Lower lobe of right lung (tissue), 2 donors: ENCODE measurements around the gene BAD. TPM values are rescaled to one million over a fixed set of nuclear protein-coding genes. Genes with fewer than 3 reads are reported as not detected.

Experiments
- ATAC-seq, 2 donors: fragments of 200-7000 bp; cut with Tn5 transposase; one replicate each; pipeline ENCODE4 v1.9.1; 2020 to 2022; ENCODE audit warnings: mild to moderate bottlenecking in 2 of 2, moderate library complexity in 2 of 2
- DNase-seq: peaks from one replicate; pipeline ENCODE4 v3.0.0-alpha.2; 2020
- H3K27ac ChIP-seq: fragments of 200-600 bp; one replicate; pipeline ENCODE4 v1.8.0; 2022
- H3K27me3 ChIP-seq: fragments of 200-600 bp; one replicate; pipeline ENCODE4 v1.8.0; 2022; ENCODE audit warnings: low read depth
- H3K36me3 ChIP-seq: fragments of 200-600 bp; one replicate; pipeline ENCODE4 v1.8.0; 2022; ENCODE audit warnings: mild to moderate bottlenecking
- H3K4me1 ChIP-seq: fragments of 200-600 bp; one replicate; pipeline ENCODE4 v1.8.0; 2022
- H3K4me3 ChIP-seq: fragments of 200-600 bp; one replicate; pipeline ENCODE4 v1.8.0; 2022; ENCODE audit warnings: mild to moderate bottlenecking
- H3K9me3 ChIP-seq: fragments of 200-600 bp; one replicate; pipeline ENCODE4 v1.8.0; 2022
- intact Hi-C: fragments of 100-400 bp; cut with DNase I; formaldehyde crosslinking; loops from one replicate; pipeline ENCODE4 v1.11.0; 2022
- total RNA-seq: library from RNA; stranded (reverse); fragmentation: NEBNext Ultra II Directional; extraction: Animal tissue kit (Norgen Biotek cat#: 25700); gene quantifications from one replicate; pipeline ENCODE4 v1.2.1, GENCODE V29; 2021
- TF ChIP-seq, protein P1 (sequence below): fragments of 200-600 bp; IDR thresholded peaks from one replicate; pipeline ENCODE4 v1.8.0; 2022; ENCODE audit warnings: antibody characterized with exemption, mild to moderate bottlenecking
- donor health status: DM: no; HTN: yes; CAD: no; lungs with severe emphysema.

The BAD gene
- total RNA-seq, 1 donor from 2014 or later: 51.6 TPM

DNA sequence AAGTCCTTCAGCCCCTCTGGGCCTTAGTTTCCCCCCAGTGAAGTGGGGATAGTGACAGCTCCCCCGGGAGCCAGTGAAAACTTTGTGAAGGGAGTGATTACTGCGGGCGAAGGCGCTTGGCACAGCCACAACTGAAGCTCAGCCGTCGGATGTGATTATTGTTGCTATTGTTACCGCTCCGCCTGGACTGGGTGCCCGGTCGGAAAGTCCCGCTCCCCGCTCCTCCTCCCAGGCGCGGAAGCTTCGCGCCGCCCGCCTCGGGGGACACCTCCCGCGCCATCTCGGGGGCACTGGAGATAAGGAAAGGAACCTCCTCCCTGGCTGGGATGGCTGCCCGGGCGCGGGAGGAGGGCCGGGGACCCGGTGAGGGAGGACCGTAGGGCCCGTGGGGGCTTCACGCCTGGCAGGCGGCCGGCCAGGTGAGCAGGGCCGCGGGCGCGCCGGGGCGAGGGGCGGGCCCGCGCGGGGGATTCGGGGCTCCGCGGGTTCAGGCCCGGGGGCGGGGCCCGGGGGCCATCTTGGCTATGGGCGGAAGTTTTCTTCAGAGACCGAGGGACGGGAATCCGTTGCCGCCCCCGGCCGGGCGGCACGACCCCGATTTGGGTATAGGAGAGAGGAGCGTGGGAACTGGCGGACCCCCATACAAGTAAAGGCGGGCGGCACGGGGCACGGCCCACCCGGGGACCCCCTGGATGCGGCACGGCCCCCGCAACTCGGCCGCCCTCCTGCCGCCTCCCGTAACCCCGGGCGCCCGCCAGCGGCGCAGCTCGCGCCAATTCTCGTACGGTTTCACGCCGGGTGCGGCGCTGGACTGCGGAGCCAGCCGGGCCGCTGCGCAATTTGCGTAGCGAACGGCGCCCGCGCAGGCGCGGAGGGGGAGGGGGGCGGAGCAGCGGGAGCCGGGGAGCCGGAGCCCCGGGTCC, 758 bp upstream of the BAD start, which contains the start of gene GPR137:
TSS of gene GPR137 (plus strand) at position 887 of the 923 bp plus-strand sequence. CDS start 677 bp downstream, outside the sequence.
- intact Hi-C loops: no loop called here
- peak; percentile 89 to 91 for ATAC-seq

DNA sequence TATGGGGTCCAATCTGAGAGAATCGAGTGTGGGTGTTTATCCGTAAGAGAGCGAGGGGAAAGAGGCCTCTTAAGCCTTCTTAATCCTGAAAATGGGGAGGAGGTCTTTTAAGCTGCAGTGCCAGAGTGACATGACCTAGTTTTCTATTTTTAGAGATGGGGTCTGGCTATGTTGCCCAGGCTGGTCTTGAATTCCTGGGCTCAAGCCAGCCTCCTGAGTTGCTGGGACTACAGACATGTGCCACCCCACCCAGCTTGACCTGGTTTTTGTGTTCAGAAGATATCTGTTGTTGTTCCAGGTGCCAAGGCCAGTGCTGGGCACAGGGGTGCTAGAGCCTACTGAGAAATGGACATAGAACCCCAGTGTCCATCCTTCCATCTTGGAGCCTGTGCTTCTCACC, 1.4 kb downstream of the BAD start:
- H3K4me1 ChIP-seq: peaks cover 22% of the 10 kb centered on the region
- no peak for ATAC-seq
- peak overlapping the region; percentile 77 for H3K4me3 ChIP-seq
- TF ChIP-seq, protein P1, sequence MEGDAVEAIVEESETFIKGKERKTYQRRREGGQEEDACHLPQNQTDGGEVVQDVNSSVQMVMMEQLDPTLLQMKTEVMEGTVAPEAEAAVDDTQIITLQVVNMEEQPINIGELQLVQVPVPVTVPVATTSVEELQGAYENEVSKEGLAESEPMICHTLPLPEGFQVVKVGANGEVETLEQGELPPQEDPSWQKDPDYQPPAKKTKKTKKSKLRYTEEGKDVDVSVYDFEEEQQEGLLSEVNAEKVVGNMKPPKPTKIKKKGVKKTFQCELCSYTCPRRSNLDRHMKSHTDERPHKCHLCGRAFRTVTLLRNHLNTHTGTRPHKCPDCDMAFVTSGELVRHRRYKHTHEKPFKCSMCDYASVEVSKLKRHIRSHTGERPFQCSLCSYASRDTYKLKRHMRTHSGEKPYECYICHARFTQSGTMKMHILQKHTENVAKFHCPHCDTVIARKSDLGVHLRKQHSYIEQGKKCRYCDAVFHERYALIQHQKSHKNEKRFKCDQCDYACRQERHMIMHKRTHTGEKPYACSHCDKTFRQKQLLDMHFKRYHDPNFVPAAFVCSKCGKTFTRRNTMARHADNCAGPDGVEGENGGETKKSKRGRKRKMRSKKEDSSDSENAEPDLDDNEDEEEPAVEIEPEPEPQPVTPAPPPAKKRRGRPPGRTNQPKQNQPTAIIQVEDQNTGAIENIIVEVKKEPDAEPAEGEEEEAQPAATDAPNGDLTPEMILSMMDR: no peak
- peaks cover 28% of the 10 kb centered on the region for H3K36me3 ChIP-seq
- intact Hi-C loops: no loop called here
- no peak for DNase-seq
- no peak overlapping the region for H3K27ac ChIP-seq
- no peaks in the 10 kb centered on the region for H3K9me3 ChIP-seq
- no peaks in the 10 kb centered on the region for H3K27me3 ChIP-seq

More for the DNA sequence above, 758 bp upstream of the BAD start, which contains the start of gene GPR137:
- Histone ChIP-seq H3K27ac (peak within 1 kb of the TSS; percentile 93), H3K36me3 (peaks cover 19% of the 10 kb centered on the region), H3K4me3 (peak within 1 kb of the TSS; percentile 77), H3K9me3 (no peaks in the 10 kb centered on the region), H3K4me1 (peaks cover 22% of the 10 kb centered on the region), H3K27me3 (no peaks in the 10 kb centered on the region)
- peak; percentile 90 for DNase-seq
- TF ChIP-seq, protein P1: no peak

DNA sequence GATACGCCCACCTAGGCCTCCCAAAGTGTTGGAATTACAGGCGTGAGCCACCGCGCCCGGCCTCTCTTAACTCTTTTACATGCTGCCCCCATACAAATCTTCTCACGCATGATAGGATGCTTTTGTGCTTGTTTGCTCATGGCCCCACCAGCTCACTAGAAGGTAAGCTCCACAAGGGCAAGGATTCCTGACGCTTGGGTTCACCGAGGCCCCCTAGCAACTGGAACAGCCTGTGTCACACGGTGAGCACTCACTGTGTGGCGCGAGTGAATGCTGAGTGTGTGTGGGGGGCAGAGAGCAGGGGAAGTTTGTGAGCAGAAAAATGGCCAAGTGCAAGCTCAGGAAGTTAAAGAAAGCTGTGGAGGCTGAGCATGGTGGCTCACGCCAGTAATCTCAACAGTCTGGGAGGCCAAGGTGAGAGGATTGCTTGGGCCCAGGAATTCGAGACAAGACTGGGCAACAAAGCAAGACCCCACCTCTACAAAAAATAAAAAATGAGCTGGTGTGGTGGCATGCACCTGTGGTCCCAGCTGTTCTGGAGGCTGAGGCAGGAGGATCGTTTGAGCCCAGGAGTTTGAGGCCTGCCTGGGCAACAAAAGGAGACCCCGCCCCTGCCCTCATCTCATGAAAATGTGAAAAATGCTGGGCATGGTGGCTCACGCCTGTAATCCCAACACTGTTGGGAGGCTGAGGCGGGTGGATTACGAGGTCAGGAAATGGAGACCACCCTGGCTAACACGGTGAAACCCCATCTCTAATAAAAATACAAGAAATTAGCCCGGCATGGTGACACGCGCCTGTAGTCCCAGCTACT, 2.3 kb downstream of the BAD start:
- no peaks in the 10 kb centered on the region for H3K9me3 ChIP-seq
- H3K4me1 ChIP-seq: peaks cover 22% of the 10 kb centered on the region
- no peak for ATAC-seq
- no peak for DNase-seq
- TF ChIP-seq, protein P1: no peak
- intact Hi-C loops: no loop called here
- peaks cover 37% of the 10 kb centered on the region for H3K36me3 ChIP-seq
- no peak overlapping the region for H3K27ac ChIP-seq
- H3K4me3 ChIP-seq: no peak overlapping the region
- H3K27me3 ChIP-seq: no peaks in the 10 kb centered on the region

DNA sequence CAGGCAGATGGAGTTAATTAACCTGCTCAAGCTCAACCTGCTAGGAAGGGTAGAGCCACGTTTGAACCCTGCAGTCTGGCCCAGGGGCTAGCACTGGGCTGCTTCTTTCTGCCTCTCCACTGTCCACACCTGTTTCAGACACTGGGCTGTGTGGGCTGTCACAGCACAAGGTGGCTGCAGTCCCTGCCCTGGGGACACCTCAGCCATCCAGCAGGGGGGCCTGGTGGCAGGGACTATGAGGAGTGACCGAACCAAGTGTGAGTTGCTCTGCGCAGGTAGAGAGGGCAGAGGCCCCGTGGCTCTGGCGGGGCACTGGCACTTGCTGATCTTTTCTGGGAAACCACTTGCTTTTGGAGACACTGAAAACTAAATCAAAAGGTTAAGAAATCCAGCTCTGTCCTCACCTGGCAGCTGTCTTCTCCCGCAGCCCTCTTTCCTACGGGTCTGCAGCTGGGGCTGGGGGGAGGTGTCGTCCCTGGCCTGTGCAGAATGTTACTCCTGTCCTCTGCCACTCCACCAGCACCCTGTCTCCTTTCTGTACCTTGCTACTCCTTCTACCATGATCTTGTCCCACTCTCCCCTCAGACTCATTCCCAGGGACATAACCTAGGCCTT, 5.8 kb downstream of the BAD start:
- H3K9me3 ChIP-seq: no peaks in the 10 kb centered on the region
- no peak overlapping the region for H3K27ac ChIP-seq
- no peak overlapping the region for H3K4me3 ChIP-seq
- intact Hi-C loops: no loop called here
- ATAC-seq (no peak), DNase-seq (no peak)
- H3K36me3 ChIP-seq: peaks cover 56% of the 10 kb centered on the region
- no peaks in the 10 kb centered on the region for H3K27me3 ChIP-seq
- peaks cover 8% of the 10 kb centered on the region for H3K4me1 ChIP-seq
- TF ChIP-seq, protein P1: no peak
